ENCODE measurements around the gene GANAB.

GANAB gene

GRCh38 chr11:62607714-62608113, 38.7 kb downstream of the GANAB start:
- H3K9ac ChIP-seq (ENCODE audit: low read length): no peak overlapping the region
- H3K9me2 ChIP-seq (replicated peaks; ENCODE audit: insufficient read depth, low read length): no peaks in the 10 kb centered on the region
- H3K79me2 ChIP-seq (ENCODE audit: low read length): peaks cover 13% of the 10 kb centered on the region
- no peak for DNase-seq
- no peaks in the 10 kb centered on the region for H3F3A ChIP-seq (ENCODE audit: insufficient read depth, low read length)
- no peak overlapping the region for H3K4me3 ChIP-seq (ENCODE audit: low read length)
- no peaks in the 10 kb centered on the region for H3K9me3 ChIP-seq (replicated peaks; ENCODE audit: insufficient read depth, low read length)
- no peak overlapping the region for H3K27ac ChIP-seq (ENCODE audit: low read length)
- H3K27me3 ChIP-seq (replicated peaks; ENCODE audit: insufficient read depth, low read length): no peaks in the 10 kb centered on the region
- TF ChIP-seq EZH2 (optimal IDR thresholded peaks at IDR 0.05; ENCODE audit: low read depth, low read length) (no peak), EZH2phosphoT487 (IDR thresholded peaks at IDR 0.05; ENCODE audit: low read length) (no peak)
- no peaks in the 10 kb centered on the region for H3K4me1 ChIP-seq (ENCODE audit: low read length)
- H2AFZ ChIP-seq (ENCODE audit: low read length): no peak overlapping the region
- H4K20me1 ChIP-seq (ENCODE audit: insufficient read depth, low read length): no peaks in the 10 kb centered on the region
- H3K4me2 ChIP-seq (ENCODE audit: low read depth, low read length): no peak overlapping the region
- no peaks in the 10 kb centered on the region for H3K36me3 ChIP-seq (replicated peaks; ENCODE audit: insufficient read depth, low read length)

GRCh38 chr11:62605902-62606301, 40.5 kb downstream of the GANAB start:
- Histone ChIP-seq H3K79me2 (ENCODE audit: low read length) (peaks cover 9% of the 10 kb centered on the region), H3K9me3 (replicated peaks; ENCODE audit: insufficient read depth, low read length) (no peaks in the 10 kb centered on the region), H3K9me2 (replicated peaks; ENCODE audit: insufficient read depth, low read length) (no peaks in the 10 kb centered on the region), H3K9ac (ENCODE audit: low read length) (no peak overlapping the region), H4K20me1 (ENCODE audit: insufficient read depth, low read length) (no peaks in the 10 kb centered on the region), H3K27me3 (replicated peaks; ENCODE audit: insufficient read depth, low read length) (no peaks in the 10 kb centered on the region), H2AFZ (ENCODE audit: low read length) (no peak overlapping the region), H3K27ac (ENCODE audit: low read length) (no peak overlapping the region), H3K36me3 (replicated peaks; ENCODE audit: insufficient read depth, low read length) (no peaks in the 10 kb centered on the region), H3K4me1 (ENCODE audit: low read length) (no peaks in the 10 kb centered on the region), H3K4me2 (ENCODE audit: low read depth, low read length) (no peak overlapping the region), H3K4me3 (ENCODE audit: low read length) (no peak overlapping the region), H3F3A (ENCODE audit: insufficient read depth, low read length) (peaks cover 5% of the 10 kb centered on the region; the same call in 1 of the 2 replicates)
- TF ChIP-seq EZH2phosphoT487 (IDR thresholded peaks at IDR 0.05; ENCODE audit: low read length): no peak
- no peak for TF ChIP-seq EZH2 (optimal IDR thresholded peaks at IDR 0.05; ENCODE audit: low read depth, low read length)
- no peak for TF ChIP-seq CTCF (IDR thresholded peaks at IDR 0.05; ENCODE audit: low read length)
- DNase-seq: no peak

GRCh38 chr11:62605467-62605866, 40.9 kb downstream of the GANAB start:
- Histone ChIP-seq H3F3A (ENCODE audit: insufficient read depth, low read length) (peaks cover 9% of the 10 kb centered on the region), H3K4me2 (ENCODE audit: low read depth, low read length) (no peak overlapping the region), H3K79me2 (ENCODE audit: low read length) (peaks cover 10% of the 10 kb centered on the region), H3K4me1 (ENCODE audit: low read length) (no peaks in the 10 kb centered on the region), H3K36me3 (replicated peaks; ENCODE audit: insufficient read depth, low read length) (no peaks in the 10 kb centered on the region), H2AFZ (ENCODE audit: low read length) (no peak overlapping the region), H4K20me1 (ENCODE audit: insufficient read depth, low read length) (no peaks in the 10 kb centered on the region), H3K9ac (ENCODE audit: low read length) (no peak overlapping the region), H3K9me2 (replicated peaks; ENCODE audit: insufficient read depth, low read length) (no peaks in the 10 kb centered on the region), H3K27ac (ENCODE audit: low read length) (no peak overlapping the region), H3K27me3 (replicated peaks; ENCODE audit: insufficient read depth, low read length) (no peaks in the 10 kb centered on the region), H3K4me3 (ENCODE audit: low read length) (no peak overlapping the region), H3K9me3 (replicated peaks; ENCODE audit: insufficient read depth, low read length) (no peaks in the 10 kb centered on the region)
- TF ChIP-seq EZH2phosphoT487 (IDR thresholded peaks at IDR 0.05; ENCODE audit: low read length) (no peak), CTCF (IDR thresholded peaks at IDR 0.05; ENCODE audit: low read length) (no peak), EZH2 (optimal IDR thresholded peaks at IDR 0.05; ENCODE audit: low read depth, low read length) (no peak)
- DNase-seq: no peak

- TF ChIP-seq EZH2phosphoT487 (IDR thresholded peaks at IDR 0.05; ENCODE audit: low read length) (no peak), CTCF (IDR thresholded peaks at IDR 0.05; ENCODE audit: low read length) (no peak), EZH2 (optimal IDR thresholded peaks at IDR 0.05; ENCODE audit: low read depth, low read length) (no peak)
- H3K4me3 ChIP-seq (ENCODE audit: low read length): no peak overlapping the region
- no peak overlapping the region for H2AFZ ChIP-seq (ENCODE audit: low read length)
- no peak for DNase-seq
- no peak overlapping the region for H3K9ac ChIP-seq (ENCODE audit: low read length)
- H3K4me2 ChIP-seq (ENCODE audit: low read depth, low read length): no peak overlapping the region
- H3K36me3 ChIP-seq (replicated peaks; ENCODE audit: insufficient read depth, low read length): no peaks in the 10 kb centered on the region; the same call in 1 of the 2 replicates
- H4K20me1 ChIP-seq (ENCODE audit: insufficient read depth, low read length): no peaks in the 10 kb centered on the region
- H3K9me2 ChIP-seq (replicated peaks; ENCODE audit: insufficient read depth, low read length): no peaks in the 10 kb centered on the region
- H3F3A ChIP-seq (ENCODE audit: insufficient read depth, low read length): peaks cover 16% of the 10 kb centered on the region
- peaks cover 4% of the 10 kb centered on the region; the same call in 1 of the 2 replicates for H3K4me1 ChIP-seq (ENCODE audit: low read length)
- H3K9me3 ChIP-seq (replicated peaks; ENCODE audit: insufficient read depth, low read length): no peaks in the 10 kb centered on the region
- no peak overlapping the region for H3K27ac ChIP-seq (ENCODE audit: low read length)
- no peaks in the 10 kb centered on the region for H3K27me3 ChIP-seq (replicated peaks; ENCODE audit: insufficient read depth, low read length)
- H3K79me2 ChIP-seq (ENCODE audit: low read length): peaks cover 19% of the 10 kb centered on the region
Measured at GRCh38 chr11:62604460-62605120, 41.8 kb downstream of the GANAB start.
